ENCODE results near the gene WDR7.

GRCh38 chr18:56836173-56836572 is 185.0 kb downstream of the WDR7 start:
- TF ChIP-seq CTCF (conservative IDR thresholded peaks at IDR 0.05; ENCODE audit: low read depth in 2 of 2) (no peak), JUNB (IDR thresholded peaks at IDR 0.05; ENCODE audit: unreplicated experiment) (no peak)
